Nucleus accumbens (tissue), 56 donors: ENCODE data around the gene MYL3.
A peak's percentile ranks its signal among the peaks of the same experiment; 100 is the strongest.
"Not testable (repeated sequence)": the region's sequence is repeated elsewhere in the genome, so short reads cannot be mapped to it uniquely, and the experiment has no call there.

Experiments
- DNase-seq, 56 donors: peaks; one replicate each; lab custom pipeline; 2025; lab: John Stamatoyannopoulos, UW

The MYL3 gene

DNA sequence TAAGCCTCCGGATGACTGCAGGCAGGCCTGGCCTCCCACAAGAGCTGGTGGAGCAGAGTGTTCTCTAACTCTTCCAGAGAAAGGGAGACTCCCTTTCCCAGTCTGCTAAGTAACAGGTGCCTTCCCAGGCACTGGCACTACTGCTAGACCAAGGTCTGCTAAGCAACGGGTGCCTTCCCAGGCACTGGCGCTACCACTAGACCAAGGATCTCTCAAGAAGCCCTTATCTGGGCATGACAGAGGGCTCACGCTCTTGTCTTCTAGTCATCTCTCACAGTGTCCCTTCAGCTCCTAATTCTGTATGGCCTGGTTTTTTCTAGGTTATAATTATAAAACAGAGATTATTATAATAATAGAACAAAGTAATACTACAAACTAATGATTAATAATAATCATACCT is 27.8 kb downstream of the MYL3 start:
- DNase-seq: no peak

DNA sequence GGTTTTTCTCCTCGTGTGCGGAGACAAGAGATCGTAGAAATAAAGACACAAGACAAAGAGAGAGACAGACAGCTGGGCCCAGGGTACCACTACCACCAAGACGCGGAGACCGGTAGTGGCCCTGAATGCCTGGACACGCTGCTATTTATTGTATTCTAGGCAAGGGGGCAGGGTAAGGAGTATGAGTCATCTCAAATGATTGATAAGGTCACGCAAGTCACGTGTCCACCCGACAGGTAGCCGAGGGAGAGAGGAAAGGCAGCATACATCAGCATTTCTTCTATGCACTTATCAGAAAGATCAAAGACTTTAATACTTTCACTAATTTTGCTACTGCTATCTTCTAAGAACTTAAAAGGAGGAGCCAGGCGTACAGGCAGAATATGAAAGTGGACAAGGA is 28.2 kb downstream of the MYL3 start:
- DNase-seq: no peak

DNA sequence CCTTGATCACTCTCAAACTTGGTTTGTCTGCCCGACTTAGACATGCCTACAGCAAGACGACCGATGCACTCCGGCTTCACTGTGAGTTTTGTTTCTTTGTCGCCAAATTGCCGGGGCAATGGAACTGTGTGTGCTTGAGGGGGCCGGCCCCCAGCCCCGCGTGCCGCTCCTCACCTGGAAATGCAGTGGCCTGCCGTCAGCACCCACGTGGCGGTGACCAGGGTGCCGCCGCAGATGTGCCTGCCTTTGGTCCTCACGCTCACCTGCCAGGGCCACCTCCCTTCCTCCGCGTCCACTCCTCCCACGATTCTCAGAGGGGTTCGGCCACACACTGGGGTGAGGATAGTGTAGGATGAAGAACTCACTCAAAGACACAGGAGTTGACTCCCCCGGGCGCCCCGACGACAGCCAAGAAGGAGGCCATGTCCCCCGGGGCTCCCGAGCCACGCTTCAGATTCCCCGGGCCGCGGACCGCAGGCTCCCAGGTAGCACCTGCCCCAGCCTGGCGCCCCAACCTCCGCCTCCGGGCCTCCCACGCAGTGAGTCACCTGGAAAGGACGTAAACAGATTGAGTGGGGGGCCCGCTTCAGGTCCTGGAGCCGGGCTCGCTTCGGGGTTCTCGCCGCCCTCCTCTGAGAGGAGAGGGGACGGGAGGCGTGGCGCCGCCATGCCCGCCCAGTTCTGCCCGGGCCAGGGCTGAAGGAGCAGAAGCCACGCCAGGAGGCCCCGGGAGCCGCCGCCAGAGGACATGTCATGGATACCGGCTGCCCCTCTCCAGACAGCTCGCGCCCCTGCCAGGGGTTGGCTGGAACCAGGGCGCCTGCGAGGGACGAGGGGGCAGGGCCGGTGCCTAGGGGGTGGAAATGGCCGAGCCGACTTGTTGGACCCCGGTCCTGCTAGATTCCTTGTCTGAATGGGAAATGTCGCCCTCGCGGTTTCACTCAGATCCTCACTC is 29.6 kb downstream of the MYL3 start:
- DNase-seq: no peak

DNA sequence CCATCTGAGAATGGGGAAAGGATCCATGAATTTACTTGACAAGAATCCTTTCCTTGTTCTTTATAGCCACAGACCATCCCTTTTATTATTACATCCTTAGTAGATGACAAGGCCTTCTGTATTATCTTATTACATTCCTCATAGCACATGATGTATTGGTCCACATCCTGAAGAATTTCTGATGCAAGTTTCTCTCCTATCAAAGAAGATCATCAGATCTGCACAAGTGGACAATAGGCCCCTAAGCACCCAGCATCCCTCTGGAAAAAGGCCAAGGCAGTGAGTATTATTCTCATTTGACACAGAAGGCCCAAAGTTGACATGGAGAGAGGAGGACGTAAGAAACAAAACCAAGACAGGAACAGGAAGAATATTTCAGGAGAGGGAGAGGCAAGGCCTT is 31.4 kb downstream of the MYL3 start:
- no peak for DNase-seq

DNA sequence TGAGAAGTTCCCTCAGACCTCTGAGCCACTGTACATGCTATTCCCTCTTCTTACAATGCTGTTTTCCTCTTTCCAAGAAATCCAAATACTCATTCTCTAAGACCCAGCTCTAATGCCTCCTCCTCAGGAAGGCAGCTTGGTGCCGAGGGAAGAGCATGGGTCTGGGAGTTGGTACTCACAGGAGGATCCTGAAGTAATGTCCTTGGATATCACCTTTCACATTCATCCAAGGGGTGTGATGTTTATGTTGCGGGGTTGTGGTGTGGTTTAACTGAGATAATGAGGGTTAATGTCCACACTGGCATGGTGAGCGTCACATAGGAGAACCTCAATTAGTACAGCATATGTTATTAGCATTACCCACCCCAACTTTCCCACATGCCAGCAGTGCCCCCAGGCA is 31.9 kb downstream of the MYL3 start:
- no peak for DNase-seq

DNA sequence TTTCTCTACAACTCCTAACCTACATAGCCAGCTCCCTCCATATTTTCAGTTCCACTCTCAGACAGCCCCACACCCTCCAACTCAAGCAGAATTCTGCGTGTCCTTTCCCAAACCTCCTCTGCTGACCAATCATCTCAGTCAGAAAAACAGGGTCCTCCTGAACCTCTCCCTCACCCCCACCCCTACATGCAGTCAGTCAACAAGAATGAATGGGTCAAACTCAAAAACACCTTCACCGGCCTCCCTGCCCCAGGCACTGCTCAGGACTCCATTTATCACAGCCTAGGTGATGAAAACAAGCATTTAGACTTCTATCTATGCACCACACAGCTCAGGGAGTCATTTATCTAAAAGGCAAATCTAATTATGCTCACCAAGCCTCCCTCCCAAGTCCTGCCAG is 32.4 kb downstream of the MYL3 start:
- no peak for DNase-seq

DNA sequence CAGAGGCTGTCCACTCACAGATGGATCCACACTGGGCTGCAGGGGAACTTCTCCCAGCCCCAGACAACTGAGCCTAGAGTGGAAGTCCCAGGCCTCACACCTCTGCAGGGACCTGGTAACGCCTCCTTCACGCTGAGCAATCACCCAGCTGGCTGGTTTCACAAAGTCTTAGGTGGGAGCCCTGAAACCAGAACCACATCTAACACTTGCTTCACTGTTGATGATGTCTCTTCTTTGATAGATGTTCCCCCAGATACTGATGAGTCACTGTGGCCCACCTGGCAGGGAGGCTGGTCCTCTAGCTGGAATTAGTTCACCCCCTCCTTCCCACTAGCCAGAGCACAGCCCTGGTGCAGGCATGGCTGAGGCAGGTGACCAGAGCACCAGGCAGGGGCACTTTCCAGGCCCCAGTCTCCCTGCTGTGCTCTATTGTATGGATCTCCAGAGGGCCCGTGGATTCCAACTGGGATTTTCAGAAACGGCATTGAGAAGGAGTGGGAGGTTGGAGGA is 33.5 kb downstream of the MYL3 start:
- DNase-seq: no peak

DNA sequence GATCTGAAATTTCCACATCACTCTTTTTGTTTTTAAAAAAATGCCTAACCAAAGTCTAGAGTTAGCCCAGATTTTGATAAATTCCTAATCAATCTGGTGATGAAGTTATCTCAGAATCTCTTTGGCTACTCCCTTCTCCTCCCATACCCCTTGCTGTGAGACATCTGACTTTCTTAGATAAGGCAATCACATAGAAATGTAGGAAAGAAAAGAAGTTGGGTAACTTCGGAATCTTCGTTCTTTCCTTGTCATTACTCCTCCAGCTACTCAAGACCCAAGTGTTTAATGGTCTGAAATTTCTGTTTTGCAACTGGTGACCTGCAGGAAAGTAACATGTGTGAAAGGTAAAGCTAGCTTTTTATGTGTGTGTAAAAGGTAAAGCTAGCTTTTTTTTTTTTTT is 37.8 kb downstream of the MYL3 start:
- no peak for DNase-seq

DNA sequence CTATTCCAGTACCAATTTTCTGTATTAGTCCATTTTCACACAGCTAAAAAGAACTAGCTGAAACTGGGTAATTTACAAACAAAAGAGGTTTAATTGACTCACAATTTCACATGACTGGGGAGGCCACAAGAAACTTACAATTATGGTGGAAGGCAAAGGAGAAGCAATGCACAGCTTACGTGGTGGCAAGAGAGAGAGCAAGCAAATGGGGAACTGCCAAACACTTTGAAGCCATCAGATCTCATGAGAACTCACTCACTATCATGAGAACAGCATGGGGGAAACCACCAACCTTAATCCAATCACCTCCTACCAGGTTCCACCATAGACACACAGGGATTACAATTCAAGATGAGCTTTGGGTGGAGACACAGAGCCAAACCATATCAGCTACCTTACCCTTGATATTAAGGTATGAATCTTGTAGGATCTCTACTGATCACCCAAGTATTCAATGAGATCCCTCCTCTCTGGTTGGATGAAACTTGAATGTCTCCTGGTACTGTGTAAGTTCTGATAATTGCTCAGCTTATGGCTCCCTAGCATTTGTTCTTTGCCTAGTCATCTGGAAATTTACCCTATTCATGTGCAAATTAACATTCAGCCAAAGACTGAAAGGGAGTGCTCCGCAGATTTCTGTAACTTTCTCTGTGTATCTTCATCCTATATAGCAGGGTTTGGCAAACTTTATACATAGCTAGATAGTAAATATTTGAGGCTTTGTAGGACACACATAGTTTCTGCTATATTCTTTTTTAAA is 38.9 kb downstream of the MYL3 start:
- no peak for DNase-seq

DNA sequence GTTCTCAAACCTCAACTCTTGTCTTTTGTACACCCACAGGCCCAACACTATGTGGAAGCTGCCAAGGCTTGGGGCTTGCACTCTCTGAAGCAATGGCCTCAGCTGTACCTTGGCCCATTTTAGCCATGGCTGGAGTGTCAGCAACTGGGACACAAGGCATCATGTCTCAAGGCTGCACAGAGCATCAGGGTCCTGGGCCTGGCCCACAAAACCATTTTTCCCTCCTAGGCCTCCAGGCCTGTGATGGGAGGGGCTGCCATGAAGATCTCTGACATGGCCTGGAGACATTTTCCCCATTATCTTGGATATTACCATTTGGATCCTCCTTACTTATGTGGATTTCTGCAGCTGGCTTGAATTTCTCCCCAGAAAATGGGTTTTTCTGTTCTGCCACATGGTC is 39.9 kb downstream of the MYL3 start:
- not testable (repeated sequence) for DNase-seq

DNA sequence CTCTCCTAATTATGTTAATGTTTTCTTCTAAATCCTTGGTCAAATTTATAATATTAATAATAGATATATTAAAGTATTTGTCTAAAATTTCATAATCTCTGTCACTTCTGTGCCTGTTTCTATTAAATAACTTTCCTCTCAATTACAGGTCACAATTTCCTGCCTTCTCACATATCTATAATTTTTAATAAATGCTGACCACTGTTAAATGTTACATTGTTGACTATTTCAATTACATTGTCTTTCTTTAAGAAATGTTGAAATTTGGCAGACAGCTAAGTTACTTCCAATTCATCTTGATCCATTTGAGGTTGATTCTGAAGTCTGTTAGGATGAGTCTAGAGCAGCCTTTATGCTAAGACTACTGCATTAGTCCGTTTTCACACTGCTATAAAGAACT is 41.7 kb downstream of the MYL3 start:
- DNase-seq: no peak

DNA sequence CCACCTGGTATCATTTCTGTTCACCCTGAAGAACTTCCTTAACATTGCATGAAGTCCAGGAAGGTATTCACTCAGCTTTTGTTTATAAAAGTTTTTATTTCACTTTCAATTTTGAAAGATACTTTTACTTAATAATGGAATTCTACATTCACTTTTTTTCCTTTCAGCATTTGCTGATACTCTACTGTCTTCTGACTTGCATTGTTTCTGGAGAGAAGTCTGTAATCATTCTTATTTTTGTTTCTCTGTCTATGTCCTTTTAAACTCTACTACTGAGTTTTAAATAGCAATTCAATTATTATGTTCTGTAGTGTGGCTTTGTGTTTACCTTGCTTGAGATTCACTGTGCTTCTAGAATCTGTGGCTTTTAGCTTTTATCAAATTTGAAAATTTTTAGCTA is 42.4 kb downstream of the MYL3 start:
- DNase-seq: no peak

DNA sequence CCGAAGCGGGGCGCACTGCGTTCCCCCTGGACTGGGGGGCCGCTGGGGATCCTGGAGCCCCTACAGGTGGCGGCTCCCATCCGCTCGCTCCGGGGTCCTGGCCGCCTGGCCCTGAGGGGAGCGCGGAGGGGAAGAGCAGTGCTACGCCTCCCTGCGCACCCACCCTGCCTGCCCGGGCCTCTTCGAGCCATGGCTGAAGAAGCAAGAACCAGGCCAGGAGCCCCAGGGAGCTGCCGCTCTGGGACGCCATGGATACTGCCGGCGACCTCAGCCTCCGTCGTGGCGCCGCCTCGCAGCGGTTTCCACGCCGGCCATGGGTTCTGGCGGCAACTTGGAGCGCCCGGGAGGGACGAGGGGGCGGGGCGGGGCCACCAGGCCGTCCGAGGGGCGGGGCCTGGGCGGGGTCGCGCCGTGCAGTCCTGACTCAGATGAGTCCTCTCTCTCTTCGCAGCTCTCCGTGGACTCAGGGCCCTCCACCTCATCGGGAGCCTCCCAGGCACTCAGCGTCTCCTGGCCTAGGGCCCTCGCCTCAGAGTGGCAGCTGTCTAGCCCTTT is 50.9 kb downstream of the MYL3 start:
- DNase-seq: peak in 3 of 56 donors; percentile 4 to 12 (median 5)

DNA sequence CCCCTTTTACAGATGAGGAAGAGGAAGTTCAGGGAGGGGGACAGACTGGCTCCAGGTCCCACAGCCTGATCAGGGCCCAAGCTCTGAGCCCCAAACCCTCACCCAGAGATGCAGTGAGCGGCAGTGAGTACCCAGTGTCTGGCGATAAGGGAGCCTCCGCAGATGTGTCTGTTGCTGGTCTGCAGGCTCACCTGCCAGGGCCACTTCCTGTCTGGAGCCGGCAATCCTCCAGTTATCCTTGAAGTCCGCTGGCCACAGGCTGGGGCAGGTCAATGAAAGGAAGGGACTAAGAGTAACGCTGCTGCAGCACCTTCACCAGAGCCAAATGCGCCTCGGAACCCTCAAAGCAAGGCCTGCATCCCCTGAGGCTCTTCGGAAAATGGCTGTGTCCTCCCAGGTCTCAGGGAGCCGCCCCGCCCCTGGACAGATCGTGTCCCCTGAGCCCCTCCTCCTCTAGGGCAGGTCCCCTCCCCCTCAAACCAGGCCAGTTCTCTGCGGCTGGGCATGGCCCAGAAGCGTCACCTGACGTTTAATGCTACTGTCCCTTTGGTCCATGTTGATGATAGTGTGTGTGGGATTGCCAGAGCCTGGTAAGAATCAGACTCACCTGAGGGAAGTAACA is 51.5 kb downstream of the MYL3 start:
- DNase-seq: no peak

DNA sequence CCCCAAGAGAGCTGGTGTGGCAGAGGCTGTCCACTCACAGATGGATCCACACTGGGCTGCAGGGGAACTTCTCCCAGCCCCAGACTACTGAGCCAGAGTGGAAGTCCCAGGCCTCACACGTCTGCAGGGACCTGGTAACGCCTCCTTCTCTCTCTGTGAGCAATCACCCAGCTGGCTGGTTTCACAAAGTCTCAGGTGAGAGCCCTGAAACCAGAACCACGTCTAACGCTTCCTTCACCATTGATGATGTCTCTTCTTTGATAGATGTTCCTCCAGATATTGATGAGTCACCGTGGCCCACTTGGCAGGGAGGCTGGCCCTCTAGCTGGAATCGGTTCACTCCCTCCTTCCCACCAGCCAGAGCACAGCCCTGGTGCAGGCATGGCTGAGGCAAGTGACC is 54.5 kb downstream of the MYL3 start:
- not testable (repeated sequence) for DNase-seq
